Mesendoderm (in vitro differentiated cells): ENCODE results near the gene ZFP62.

Source experiments
- DNase-seq: peaks from one replicate; pipeline ENCODE4 v3.0.0; 2013
- H2AK5ac ChIP-seq: 2 replicates; pipeline ENCODE4 v1.6.1; 2013; ENCODE audit warnings: low read length, inconsistent platforms
- H2BK120ac ChIP-seq: 2 replicates; pipeline ENCODE4 v1.6.1; 2013; ENCODE audit warnings: low read depth, mild to moderate bottlenecking, low read length, moderate library complexity, mixed read lengths
- H2BK15ac ChIP-seq: replicated peaks from 2 replicates; pipeline ENCODE4 v1.6.1; 2013; ENCODE audit warnings: low read depth, mild to moderate bottlenecking, moderate library complexity
- H2BK5ac ChIP-seq: 2 replicates; pipeline ENCODE4 v1.6.1; 2013; ENCODE audit warnings: low read length, inconsistent platforms
- H3K18ac ChIP-seq: 2 replicates; pipeline ENCODE4 v1.6.1; 2013; ENCODE audit warnings: mild to moderate bottlenecking, low read length, mixed read lengths
- H3K23ac ChIP-seq: one replicate; pipeline ENCODE4 v1.6.1; 2013; ENCODE audit warnings: low read length
- H3K27ac ChIP-seq: 2 replicates; pipeline ENCODE4 v1.5.1; 2013; ENCODE audit warnings: low read depth, mild to moderate bottlenecking, inconsistent platforms, low read length, moderate library complexity
- H3K27me3 ChIP-seq: 2 replicates; pipeline ENCODE4 v1.6.1; 2013; ENCODE audit warnings: low read length, control low read depth, mild to moderate bottlenecking, inconsistent platforms; ENCODE audit not compliant: insufficient read depth, poor library complexity
- H3K36me3 ChIP-seq: 2 replicates; pipeline ENCODE4 v1.6.1; 2013; ENCODE audit warnings: low read length, inconsistent platforms; ENCODE audit not compliant: control insufficient read depth, insufficient read depth
- H3K4ac ChIP-seq: one replicate; pipeline ENCODE4 v1.6.1; 2013; ENCODE audit warnings: low read depth, mild to moderate bottlenecking, low read length, moderate library complexity
- H3K4me1 ChIP-seq: 2 replicates; pipeline ENCODE4 v1.6.1; 2013; ENCODE audit warnings: low read depth, low read length, inconsistent platforms; ENCODE audit not compliant: control insufficient read depth
- H3K4me2 ChIP-seq: 2 replicates; pipeline ENCODE4 v1.6.1; 2013; ENCODE audit warnings: low read length
- H3K4me3 ChIP-seq: 2 replicates; pipeline ENCODE4 v1.5.1; 2013; ENCODE audit warnings: mild to moderate bottlenecking, low read length
- H3K56ac ChIP-seq: one replicate; pipeline ENCODE4 v1.6.1; 2013; ENCODE audit warnings: low read length
- H3K79me1 ChIP-seq: 2 replicates; pipeline ENCODE4 v1.6.1; 2013; ENCODE audit warnings: low read length, inconsistent platforms
- H3K79me2 ChIP-seq: 2 replicates; pipeline ENCODE4 v1.6.1; 2013; ENCODE audit warnings: mild to moderate bottlenecking, low read length; ENCODE audit not compliant: control insufficient read depth, insufficient read depth
- H3K9ac ChIP-seq: 2 replicates; pipeline ENCODE4 v1.6.1; 2013; ENCODE audit warnings: low read length, inconsistent platforms
- H4K5ac ChIP-seq: one replicate; pipeline ENCODE4 v1.6.1; 2013; ENCODE audit warnings: low read length
- H4K8ac ChIP-seq: one replicate; pipeline ENCODE4 v1.6.1; 2013; ENCODE audit warnings: low read depth, mild to moderate bottlenecking, control low read depth, low read length, moderate library complexity
- WGBS: extraction: QIAGEN DNeasy Blood & Tissue Kit; methylation state at CpG from one replicate; pipeline ENCODE4 v1.1.7; 2013; ENCODE audit warnings: low lambda C conversion rate, missing lambda C conversion rate; ENCODE audit not compliant: insufficient coverage; ENCODE audit errors: extremely low coverage; 5-methylcytosine and 5-hydroxymethylcytosine counted together

Gene ZFP62

GRCh38 chr5:180872419-180872818, 11.3 kb upstream of the ZFP62 start:
- no CpG with 5 or more reads among the region's 9 CpGs for WGBS
- Histone ChIP-seq H4K5ac (no peak overlapping the region), H3K56ac (no peak overlapping the region), H2BK5ac (no peak overlapping the region), H2BK120ac (no peak overlapping the region), H2BK15ac (no peak overlapping the region), H3K4ac (no peak overlapping the region), H3K27ac (no peak overlapping the region), H3K4me2 (no peak overlapping the region), H2AK5ac (no peak overlapping the region), H4K8ac (no peak overlapping the region), H3K4me3 (no peak overlapping the region), H3K23ac (no peak overlapping the region), H3K9ac (no peak overlapping the region), H3K79me2 (no peaks in the 10 kb centered on the region), H3K79me1 (no peaks in the 10 kb centered on the region), H3K18ac (no peak overlapping the region), H3K27me3 (no peaks in the 10 kb centered on the region), H3K4me1 (no peaks in the 10 kb centered on the region), H3K36me3 (no peaks in the 10 kb centered on the region)
- DNase-seq = no peak

- Histone ChIP-seq H3K27me3 (no peaks in the 10 kb centered on the region), H3K4me3 (no peak overlapping the region), H3K79me2 (no peaks in the 10 kb centered on the region), H2BK120ac (no peak overlapping the region), H3K27ac (no peak overlapping the region), H3K9ac (no peak overlapping the region), H2BK15ac (no peak overlapping the region), H3K23ac (no peak overlapping the region), H3K4ac (no peak overlapping the region), H2BK5ac (no peak overlapping the region), H4K5ac (no peak overlapping the region), H3K56ac (no peak overlapping the region), H3K4me2 (no peak overlapping the region), H3K79me1 (no peaks in the 10 kb centered on the region), H4K8ac (no peak overlapping the region), H2AK5ac (no peak overlapping the region), H3K18ac (no peak overlapping the region), H3K36me3 (no peaks in the 10 kb centered on the region), H3K4me1 (no peaks in the 10 kb centered on the region)
- no peak for DNase-seq
- no CpG with 5 or more reads among the region's 16 CpGs for WGBS
These were observed 9.4 kb upstream of the ZFP62 start for GRCh38 chr5:180870276-180871068.

GRCh38 chr5:180869587-180869986, 8.5 kb upstream of the ZFP62 start:
- Histone ChIP-seq H2BK5ac (no peak overlapping the region), H3K4me3 (no peak overlapping the region), H3K36me3 (no peaks in the 10 kb centered on the region), H3K4me1 (no peaks in the 10 kb centered on the region), H3K23ac (no peak overlapping the region), H3K27me3 (no peaks in the 10 kb centered on the region), H4K8ac (no peak overlapping the region), H3K27ac (no peak overlapping the region), H4K5ac (no peak overlapping the region), H3K56ac (no peak overlapping the region), H3K9ac (no peak overlapping the region), H3K79me1 (no peaks in the 10 kb centered on the region), H2BK15ac (no peak overlapping the region), H2BK120ac (no peak overlapping the region), H3K79me2 (no peaks in the 10 kb centered on the region), H3K18ac (no peak overlapping the region), H3K4me2 (no peak overlapping the region), H3K4ac (no peak overlapping the region), H2AK5ac (no peak overlapping the region)
- DNase-seq = no peak
- WGBS = no CpG with 5 or more reads among the region's 1 CpG

DNA sequence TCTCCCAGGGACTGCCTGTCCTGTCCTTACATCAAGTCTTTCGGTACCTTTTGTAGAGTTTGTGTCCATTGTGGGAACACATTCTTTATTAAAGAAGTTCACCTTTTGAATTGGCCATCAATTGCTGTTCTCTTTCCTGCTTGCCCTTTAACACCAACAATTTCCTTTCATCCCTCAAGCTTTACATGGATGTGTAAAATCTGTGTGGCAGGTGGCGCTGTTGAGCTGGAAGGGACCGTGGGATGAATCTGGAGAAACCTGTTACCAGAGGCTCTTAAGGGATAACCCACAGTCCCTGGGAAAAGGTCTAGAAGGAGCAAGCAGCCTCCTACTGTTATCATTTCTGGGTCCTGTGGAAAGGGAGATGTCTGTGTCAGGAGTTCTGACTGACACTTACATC, 7.9 kb upstream of the ZFP62 start:
- H4K8ac ChIP-seq = no peak overlapping the region
- H3K23ac ChIP-seq = no peak overlapping the region
- no peaks in the 10 kb centered on the region for H3K36me3 ChIP-seq
- H4K5ac ChIP-seq = no peak overlapping the region
- no peak overlapping the region for H3K4me2 ChIP-seq
- H3K79me2 ChIP-seq = no peaks in the 10 kb centered on the region
- no peak overlapping the region for H3K4ac ChIP-seq
- H2BK5ac ChIP-seq = no peak overlapping the region
- no peak overlapping the region for H2AK5ac ChIP-seq
- H3K4me3 ChIP-seq = no peak overlapping the region
- no peaks in the 10 kb centered on the region for H3K4me1 ChIP-seq
- no peak overlapping the region for H3K27ac ChIP-seq
- no peak overlapping the region for H2BK15ac ChIP-seq
- DNase-seq = peak; percentile 87
- H3K27me3 ChIP-seq = no peaks in the 10 kb centered on the region
- H3K18ac ChIP-seq = no peak overlapping the region
- no peak overlapping the region for H3K56ac ChIP-seq
- H3K79me1 ChIP-seq = no peaks in the 10 kb centered on the region
- no CpG with 5 or more reads among the region's 3 CpGs for WGBS
- H3K9ac ChIP-seq = no peak overlapping the region
- no peak overlapping the region for H2BK120ac ChIP-seq

GRCh38 chr5:180866985-180867384, 5.9 kb upstream of the ZFP62 start:
- Histone ChIP-seq H3K27me3 (no peaks in the 10 kb centered on the region), H3K4me3 (no peak overlapping the region), H3K79me2 (no peaks in the 10 kb centered on the region), H3K4me1 (no peaks in the 10 kb centered on the region), H2BK120ac (no peak overlapping the region), H2AK5ac (no peak overlapping the region), H3K36me3 (no peaks in the 10 kb centered on the region), H3K79me1 (no peaks in the 10 kb centered on the region), H2BK5ac (no peak overlapping the region), H3K23ac (no peak overlapping the region), H3K18ac (no peak overlapping the region), H3K4ac (no peak overlapping the region), H3K9ac (no peak overlapping the region), H2BK15ac (no peak overlapping the region), H4K5ac (no peak overlapping the region), H3K56ac (no peak overlapping the region), H3K27ac (no peak overlapping the region), H3K4me2 (no peak overlapping the region), H4K8ac (no peak overlapping the region)
- WGBS = no CpG with 5 or more reads among the region's 10 CpGs
- DNase-seq = no peak
